GM12891 (cell line): ENCODE data around the gene ZNF718.

Experiments used
- PAX5 ChIP-seq: IDR thresholded peaks from 2 replicates; pipeline ENCODE4 v1.6.1; 2011; ENCODE audit warnings: low read length, moderate library complexity, mild to moderate bottlenecking; ENCODE audit not compliant: insufficient read depth, severe bottlenecking
- POLR2A ChIP-seq: IDR thresholded peaks from 2 replicates; pipeline ENCODE4 v1.6.1; 2011; ENCODE audit warnings: low read depth, low read length, control low read depth
- POLR2AphosphoS5 ChIP-seq: IDR thresholded peaks from 2 replicates; pipeline ENCODE4 v1.6.1; 2011; ENCODE audit warnings: low read depth, low read length, control low read depth
- POU2F2 ChIP-seq: IDR thresholded peaks from 2 replicates; pipeline ENCODE4 v1.6.1; 2011; ENCODE audit warnings: low read depth, mild to moderate bottlenecking, control low read depth, low read length, moderate library complexity
- SPI1 ChIP-seq: IDR thresholded peaks from 2 replicates; pipeline ENCODE4 v1.6.1; 2011; ENCODE audit warnings: low read depth, low read length, control low read depth
- TAF1 ChIP-seq: IDR thresholded peaks from 2 replicates; pipeline ENCODE4 v1.6.1; 2011; ENCODE audit warnings: low read depth, low read length, control low read depth

DNA sequence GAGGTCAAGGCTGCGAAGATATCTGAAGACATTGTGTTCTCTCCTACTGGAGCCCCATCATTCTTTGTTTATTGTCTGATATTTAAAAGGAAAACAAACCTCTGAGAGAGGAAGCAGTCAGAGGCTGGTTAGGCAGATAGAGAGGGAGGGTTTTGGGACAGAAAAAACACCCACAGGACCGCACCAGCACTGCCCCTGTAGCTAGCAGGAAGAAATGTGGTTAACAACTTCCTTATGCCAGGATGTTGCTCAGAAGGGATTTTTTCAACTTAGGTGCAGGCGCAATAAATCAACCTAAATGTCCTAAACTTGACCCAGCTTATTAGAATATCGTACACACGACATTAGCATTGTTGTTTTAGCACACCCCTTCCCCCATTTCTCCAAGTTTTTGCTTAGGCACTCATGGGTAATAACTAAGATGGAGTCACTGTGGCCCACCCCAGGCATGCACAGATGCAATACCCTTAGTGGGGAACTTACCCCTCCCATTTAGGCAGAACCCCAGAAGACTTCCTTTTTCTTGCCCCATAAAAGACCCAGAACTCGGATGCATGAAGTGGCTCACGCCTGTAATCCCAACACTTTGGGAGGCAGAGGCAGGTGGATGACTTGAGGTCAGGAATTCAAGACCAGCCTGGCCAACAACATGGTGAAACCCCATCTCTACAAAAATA, 2.8 kb upstream of the ZNF718 start:
- TF ChIP-seq TAF1 (no peak), POLR2A (no peak), SPI1 (no peak), POLR2AphosphoS5 (no peak), POU2F2 (no peak), PAX5 (no peak)
